Common myeloid progenitor, CD34-positive (primary cell): ENCODE results near the gene FHL2.

Experiments used
- CTCF ChIA-PET: fragments of 350-600 bp; sonication (Branson Sonifier 250); formaldehyde crosslinking; loops from one replicate; lab custom pipeline; 2021; ENCODE audit warnings: antibody characterized with exemption; lab: Charles Lee
- POLR2A ChIA-PET: fragments of 350-600 bp; sonication (Branson Sonifier 250); formaldehyde crosslinking; loops from one replicate; lab custom pipeline; 2021; ENCODE audit warnings: antibody characterized with exemption; lab: Charles Lee
- DNase-seq, 3 donors: peaks; one replicate each; pipeline versions ENCODE4 v3.0.0 to v3.0.0-alpha.2; 2013
- H3K27ac ChIP-seq, 2 experiments: 1 replicate in 1 of 2; 2 replicates in 1 of 2; pipeline ENCODE4 v1.7.0; 2013; ENCODE audit warnings: inconsistent platforms in 2 of 2, low read length in 2 of 2, mild to moderate bottlenecking in 2 of 2, low read depth in 1 of 2, moderate library complexity in 1 of 2; ENCODE audit not compliant: severe bottlenecking in 2 of 2, insufficient read depth in 1 of 2, poor library complexity in 1 of 2
- H3K27me3 ChIP-seq, 5 experiments: replicated peaks in 2 of 5; 1 replicate in 3 of 5; 2 replicates in 2 of 5; pipeline versions ENCODE4 v1.6.1 to v1.7.0; 2013; ENCODE audit warnings: low read length in 4 of 5, mild to moderate bottlenecking in 2 of 5, moderate library complexity in 2 of 5, inconsistent platforms in 1 of 5; ENCODE audit not compliant: insufficient read depth in 5 of 5, control insufficient read depth in 4 of 5
- H3K36me3 ChIP-seq, 4 experiments: 1 replicate in 2 of 4; 2 replicates in 2 of 4; pipeline versions ENCODE4 v1.6.1 to v1.7.0; 2013; ENCODE audit warnings: low read length in 3 of 4, control low read depth in 1 of 4, mild to moderate bottlenecking in 1 of 4; ENCODE audit not compliant: control insufficient read depth in 4 of 4, insufficient read depth in 4 of 4
- H3K4me1 ChIP-seq, 4 experiments: 1 replicate in 3 of 4; 2 replicates in 1 of 4; pipeline versions ENCODE4 v1.6.1 to v1.7.1; 2013; ENCODE audit warnings: low read length in 3 of 4, mild to moderate bottlenecking in 3 of 4, control low read depth in 1 of 4, inconsistent platforms in 1 of 4, moderate library complexity in 1 of 4; ENCODE audit not compliant: control insufficient read depth in 4 of 4, insufficient read depth in 4 of 4; ENCODE audit errors: control extremely low read depth in 1 of 4
- H3K4me3 ChIP-seq, 7 experiments: 1 replicate in 4 of 7; 2 replicates in 3 of 7; pipeline versions ENCODE4 v1.5.1 to v1.7.0; 2013; ENCODE audit warnings: mild to moderate bottlenecking in 7 of 7, low read length in 6 of 7, moderate library complexity in 6 of 7, inconsistent platforms in 2 of 7, low read depth in 2 of 7, control low read depth in 1 of 7; ENCODE audit not compliant: insufficient read depth in 4 of 7, control insufficient read depth in 1 of 7; ENCODE audit errors: extremely low read depth in 1 of 7
- H3K9me3 ChIP-seq, 5 experiments: 1 replicate in 4 of 5; 2 replicates in 1 of 5; pipeline versions ENCODE4 v1.6.1 to v1.7.1; 2013; ENCODE audit warnings: low read length in 4 of 5, mild to moderate bottlenecking in 2 of 5, inconsistent platforms in 1 of 5, low read depth in 1 of 5, moderate library complexity in 1 of 5; ENCODE audit not compliant: control insufficient read depth in 4 of 5, insufficient read depth in 2 of 5; ENCODE audit errors: control extremely low read depth in 1 of 5
- WGBS: methylation state at CpG from one replicate; pipeline ENCODE4 v1.1.5; 2013; ENCODE audit not compliant: insufficient coverage; 5-methylcytosine and 5-hydroxymethylcytosine counted together

Gene FHL2

GRCh38 chr2:105325389-105325963 is 73.4 kb downstream of the FHL2 start:
- peak; percentile 94 to 99 (median 98) for DNase-seq
- H3K27me3 ChIP-seq, result no peaks in the 10 kb centered on the region
- H3K4me1 ChIP-seq, result peaks cover 33 to 89% (median 80%) of the 10 kb centered on the region in 4 experiments
- H3K27ac ChIP-seq, result peak overlapping the region; percentile 94
- no peaks in the 10 kb centered on the region for H3K9me3 ChIP-seq
- ChIA-PET CTCF (interaction anchor here (1.3 to 2.3 kb wide), 4 partner anchors 10 to 26 kb away, joined by 3 to 17 read pairs (median 8); partner anchors contain the start of gene C2orf49), POLR2A (interaction anchor here (0.7 kb wide), 1 partner anchor 30 kb away, joined by 3 read pairs; no protein-coding TSS in a partner anchor)
- WGBS, result 0% methylated on average over 3 of the region's 3 CpGs
- H3K36me3 ChIP-seq, result peaks cover 0 to 27% (median 5%) of the 10 kb centered on the region in 4 experiments
- H3K4me3 ChIP-seq, result peak overlapping the region in 4 of 7 experiments; percentile 32 to 57 (median 36)

- ChIA-PET POLR2A (interaction anchor here (0.6 to 1.0 kb wide), 2 partner anchors 11 to 14 kb away, joined by 3 to 4 read pairs; no protein-coding TSS in a partner anchor), CTCF (interaction anchor here (0.6 to 2.3 kb wide), 8 partner anchors 9 to 47 kb away, joined by 3 to 17 read pairs (median 5); partner anchors contain the start of gene C2orf49)
- Histone ChIP-seq H3K9me3 (no peaks in the 10 kb centered on the region), H3K4me1 (peaks cover 32 to 90% (median 75%) of the 10 kb centered on the region in 4 experiments), H3K4me3 (peak overlapping the region in 4 of 7 experiments; percentile 5 to 57 (median 27)), H3K36me3 (peaks cover 0 to 27% (median 5%) of the 10 kb centered on the region in 4 experiments), H3K27me3 (no peaks in the 10 kb centered on the region), H3K27ac (peak overlapping the region; percentile 94)
- 14% methylated on average over 4 of the region's 4 CpGs for WGBS
- DNase-seq, result no peak
Measured at GRCh38 chr2:105324732-105325131, 74.1 kb downstream of the FHL2 start.

DNA sequence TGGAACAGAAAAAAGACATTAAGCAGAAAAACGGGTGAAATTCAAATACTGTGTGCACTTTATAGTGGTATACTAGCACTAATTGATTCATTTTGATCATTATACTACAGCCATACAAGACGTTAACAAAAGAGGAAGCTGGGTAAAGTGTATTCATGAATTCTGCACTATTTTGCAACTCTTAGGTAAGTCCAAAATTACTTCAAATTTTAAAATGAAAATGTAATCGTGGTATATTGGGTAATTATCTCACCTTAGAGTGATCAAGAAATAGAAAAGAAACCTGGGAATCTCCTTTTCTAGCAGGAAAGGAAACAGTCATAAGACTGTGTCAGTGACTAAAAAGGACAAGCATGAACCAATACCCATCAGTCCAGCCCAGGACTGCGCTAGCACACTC is 74.8 kb downstream of the FHL2 start:
- Histone ChIP-seq H3K4me3 (peak overlapping the region in 2 of 7 experiments; percentile 5 to 37), H3K36me3 (peaks cover 0 to 27% (median 5%) of the 10 kb centered on the region in 4 experiments), H3K9me3 (no peaks in the 10 kb centered on the region), H3K27ac (peak overlapping the region; percentile 94), H3K4me1 (peaks cover 32 to 91% (median 74%) of the 10 kb centered on the region in 4 experiments), H3K27me3 (no peaks in the 10 kb centered on the region)
- peak in 2 of 3 donors; percentile 64 to 75 for DNase-seq
- POLR2A ChIA-PET, result interaction anchor here (1.0 to 1.4 kb wide), 2 partner anchors 14 kb away, joined by 3 read pairs; no protein-coding TSS in a partner anchor
- 100% methylated on average over 1 of the region's 4 CpGs for WGBS
- CTCF ChIA-PET, result interaction anchor here (1.0 to 2.3 kb wide), 7 partner anchors 9 to 46 kb away, joined by 3 to 17 read pairs (median 7); partner anchors contain the start of gene C2orf49

DNA sequence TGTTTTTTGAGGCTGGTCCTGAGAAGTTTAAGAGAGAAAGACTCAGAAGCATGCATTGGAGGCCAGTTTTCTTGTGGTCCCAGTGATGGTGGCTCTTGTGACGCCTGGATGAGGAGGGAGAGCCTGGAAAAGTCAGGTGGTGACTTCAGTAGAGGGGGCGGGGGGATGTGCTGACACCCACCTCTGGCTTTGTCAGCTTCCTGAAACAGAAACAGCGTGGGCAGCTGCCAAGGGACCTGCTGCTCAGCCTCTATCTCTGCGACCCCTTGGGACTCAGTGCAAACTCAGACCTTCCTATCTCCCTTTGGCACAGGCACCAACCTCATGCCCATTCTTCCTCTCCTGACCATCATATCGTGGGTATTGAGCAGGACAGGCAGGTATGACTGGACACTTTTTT is 75.7 kb downstream of the FHL2 start:
- ChIA-PET POLR2A (interaction anchor here (1.1 to 1.4 kb wide), 2 partner anchors 9 to 13 kb away, joined by 3 to 4 read pairs; no protein-coding TSS in a partner anchor), CTCF (interaction anchor here (0.9 to 2.3 kb wide), 9 partner anchors 13 to 35 kb away, joined by 3 to 17 read pairs (median 6); no protein-coding TSS in a partner anchor)
- H3K27me3 ChIP-seq, result no peaks in the 10 kb centered on the region
- H3K9me3 ChIP-seq, result no peaks in the 10 kb centered on the region
- H3K4me1 ChIP-seq, result peaks cover 32 to 89% (median 70%) of the 10 kb centered on the region in 4 experiments
- H3K36me3 ChIP-seq, result peaks cover 3 to 28% (median 5%) of the 10 kb centered on the region in 4 experiments
- H3K27ac ChIP-seq, result peak overlapping the region; percentile 94
- peak overlapping the region in 2 of 7 experiments; percentile 5 to 41 for H3K4me3 ChIP-seq
- DNase-seq, result no peak
- WGBS, result 8% methylated on average over 4 of the region's 5 CpGs

DNA sequence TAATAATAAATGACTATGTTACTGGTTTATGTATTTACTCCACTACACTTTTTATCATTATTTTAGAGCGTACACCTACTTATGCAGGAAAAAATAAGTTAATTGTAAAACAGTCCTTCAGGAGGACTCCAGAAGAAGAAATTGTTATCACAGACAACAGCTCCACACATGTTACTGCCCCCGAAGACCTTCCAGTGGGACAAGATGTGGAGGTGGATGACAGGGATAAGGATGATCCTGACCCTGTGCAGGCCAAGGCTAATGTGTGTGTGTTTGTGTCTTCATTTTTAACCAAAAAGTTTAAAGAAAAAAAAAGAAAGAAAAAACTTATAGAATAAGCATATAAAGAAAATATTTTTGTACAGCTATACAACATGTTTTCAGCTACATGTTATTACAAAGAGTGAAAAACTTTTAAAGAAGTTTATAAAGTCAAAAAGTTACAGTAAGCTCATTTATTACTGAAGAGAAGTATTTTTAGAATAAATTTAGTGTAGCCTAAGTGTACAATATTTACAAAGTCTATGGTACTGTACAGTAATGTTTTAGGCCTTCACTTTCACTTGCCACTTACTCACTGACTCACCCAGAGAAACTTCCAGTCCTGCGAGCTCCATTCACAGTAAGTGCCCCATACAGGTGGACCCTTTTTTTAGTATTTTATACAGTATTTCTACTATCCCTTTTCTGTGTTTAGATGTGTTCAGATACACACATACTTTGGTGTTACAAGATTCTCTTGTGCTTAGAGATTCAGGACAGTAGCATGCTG is 76.8 kb downstream of the FHL2 start:
- POLR2A ChIA-PET, result interaction anchor here (1.1 kb wide), 1 partner anchor 8 kb away, joined by 4 read pairs; no protein-coding TSS in a partner anchor
- WGBS, result no CpG with 5 or more reads among the region's 3 CpGs
- CTCF ChIA-PET, result interaction anchor here (0.8 to 2.0 kb wide), 10 partner anchors 9 to 37 kb away, joined by 3 to 8 read pairs (median 4); no protein-coding TSS in a partner anchor
- Histone ChIP-seq H3K27me3 (no peaks in the 10 kb centered on the region), H3K4me3 (no peak overlapping the region), H3K9me3 (no peaks in the 10 kb centered on the region), H3K27ac (peak overlapping the region; percentile 94), H3K4me1 (peaks cover 30 to 85% (median 61%) of the 10 kb centered on the region in 4 experiments), H3K36me3 (peaks cover 3 to 34% (median 7%) of the 10 kb centered on the region in 4 experiments)
- peak in 2 of 3 donors; percentile 44 to 59 for DNase-seq

DNA sequence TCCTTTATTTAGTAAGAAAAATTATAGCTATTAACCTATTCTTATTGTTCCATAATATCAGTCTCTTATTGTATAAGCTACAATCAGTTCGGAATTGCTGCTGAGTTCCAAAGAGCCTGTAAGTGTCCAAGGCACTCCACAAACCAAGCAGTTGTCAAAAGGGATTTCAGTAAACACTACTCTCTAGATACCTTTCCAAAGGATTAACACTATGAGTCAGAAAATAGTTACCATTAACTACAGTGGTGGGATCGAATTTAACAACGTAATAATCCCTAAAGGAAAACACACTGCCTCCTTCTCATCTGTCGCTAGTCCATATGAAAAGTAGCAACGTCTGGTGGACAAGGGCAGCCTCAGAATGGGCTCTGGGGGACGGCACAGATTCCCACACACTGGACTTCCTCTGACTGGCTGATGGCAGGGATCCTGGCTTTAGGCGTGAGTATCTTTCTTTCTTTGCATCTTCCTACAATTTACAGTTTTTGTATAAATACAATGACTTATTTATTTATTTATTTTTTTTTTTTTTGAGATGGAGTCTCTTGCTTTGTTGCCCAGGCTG is 78.1 kb downstream of the FHL2 start:
- Histone ChIP-seq H3K4me1 (peaks cover 28 to 72% (median 48%) of the 10 kb centered on the region in 4 experiments), H3K36me3 (peaks cover 3 to 31% (median 7%) of the 10 kb centered on the region in 4 experiments), H3K27me3 (no peaks in the 10 kb centered on the region), H3K4me3 (no peak overlapping the region), H3K9me3 (no peaks in the 10 kb centered on the region), H3K27ac (peak overlapping the region in 1 of 2 experiments; percentile 41)
- ChIA-PET POLR2A (interaction anchor here (0.9 to 1.3 kb wide), 2 partner anchors 8 to 9 kb away, joined by 3 to 4 read pairs; partner anchors contain the start of gene TGFBRAP1), CTCF (interaction anchor here (0.9 to 2.0 kb wide), 6 partner anchors 10 to 25 kb away, joined by 3 to 8 read pairs (median 4); partner anchors contain the start of gene C2orf49)
- no peak for DNase-seq
- WGBS, result 91% methylated on average over 5 of the region's 7 CpGs
